Prostate gland (tissue), 2 donors: ENCODE results near the gene EFNA2. TPM values are rescaled to one million over a fixed set of nuclear protein-coding genes. Genes with fewer than 3 reads are reported as not detected.
A peak's percentile ranks its signal among the peaks of the same experiment; 100 is the strongest.

Experiments used
- DNase-seq: peaks from one replicate; pipeline ENCODE4 v3.0.0-alpha.2; 2019; ENCODE audit warnings: low spot score
- H3K27ac ChIP-seq, 2 donors: fragments of 200-600 bp; sonication (generic); 2 replicates each; pipeline ENCODE4 v1.5.1; 2017 to 2019
- H3K27me3 ChIP-seq: fragments of 200-600 bp; sonication (generic); replicated peaks from 2 replicates; pipeline ENCODE4 v1.5.1; 2019; ENCODE audit not compliant: insufficient read depth
- H3K36me3 ChIP-seq, 2 donors: fragments of 200-600 bp; sonication (generic); 1 replicate in 1 of 2; 2 replicates in 1 of 2; pipeline versions ENCODE4 v1.5.1 to v1.8.1; 2017 to 2019
- H3K4me1 ChIP-seq: fragments of 200-600 bp; sonication (generic); replicated peaks from 2 replicates; pipeline ENCODE4 v1.5.1; 2019
- H3K4me3 ChIP-seq, 2 donors: fragments of 200-600 bp; sonication (generic); 2 replicates each; pipeline ENCODE4 v1.5.1; 2017 to 2019
- H3K9me3 ChIP-seq: fragments of 200-600 bp; sonication (generic); 2 replicates; pipeline ENCODE4 v1.5.1; 2017
- POLR2A ChIP-seq: fragments of 450-650 bp; IDR thresholded peaks from one replicate; pipeline ENCODE4 v1.6.1; 2016; ENCODE audit warnings: antibody characterized with exemption, mild to moderate bottlenecking
- POLR2AphosphoS5 ChIP-seq: sonication (generic); formaldehyde crosslinking; IDR thresholded peaks from one replicate; pipeline ENCODE4 v1.6.1; 2017; ENCODE audit warnings: antibody characterized with exemption
- WGBS: methylation state at CpG from one replicate; pipeline ENCODE4 v1.1.5; 2018; 5-methylcytosine and 5-hydroxymethylcytosine counted together
- intact Hi-C: fragments of 100-400 bp; cut with DNase I; formaldehyde crosslinking; loops from one replicate; pipeline ENCODE4 v1.14.2; 2022
- total RNA-seq, 2 donors: library from RNA; depleted of rRNA; stranded (reverse); fragments of >200 nt; gene quantifications; one replicate each; pipeline ENCODE4 v1.1.0, GENCODE V29; 2016
- TF ChIP-seq, protein P1 (sequence below), 4 experiments: fragments of 200-600 bp in 2 of 4; fragments of 450-650 bp in 2 of 4; sonication (generic) in 2 of 4; IDR thresholded peaks; 1 replicate in 3 of 4; 2 replicates in 1 of 4; pipeline ENCODE4 v1.5.1; 2016 to 2019; ENCODE audit warnings: antibody characterized with exemption in 4 of 4, mild to moderate bottlenecking in 2 of 4, moderate library complexity in 2 of 4

The EFNA2 gene
- total RNA-seq, 2 donors from 2014 or later = not detected

GRCh38 chr19:1322198-1322981 is 36.7 kb downstream of the EFNA2 start:
- H3K4me3 ChIP-seq = no peak overlapping the region
- WGBS = 90% methylated on average over 16 of the region's 16 CpGs
- no peak for DNase-seq
- no peaks in the 10 kb centered on the region for H3K9me3 ChIP-seq
- intact Hi-C loops = no loop called here
- no peaks in the 10 kb centered on the region for H3K4me1 ChIP-seq
- TF ChIP-seq POLR2AphosphoS5 = no peak
- TF ChIP-seq, protein P1, sequence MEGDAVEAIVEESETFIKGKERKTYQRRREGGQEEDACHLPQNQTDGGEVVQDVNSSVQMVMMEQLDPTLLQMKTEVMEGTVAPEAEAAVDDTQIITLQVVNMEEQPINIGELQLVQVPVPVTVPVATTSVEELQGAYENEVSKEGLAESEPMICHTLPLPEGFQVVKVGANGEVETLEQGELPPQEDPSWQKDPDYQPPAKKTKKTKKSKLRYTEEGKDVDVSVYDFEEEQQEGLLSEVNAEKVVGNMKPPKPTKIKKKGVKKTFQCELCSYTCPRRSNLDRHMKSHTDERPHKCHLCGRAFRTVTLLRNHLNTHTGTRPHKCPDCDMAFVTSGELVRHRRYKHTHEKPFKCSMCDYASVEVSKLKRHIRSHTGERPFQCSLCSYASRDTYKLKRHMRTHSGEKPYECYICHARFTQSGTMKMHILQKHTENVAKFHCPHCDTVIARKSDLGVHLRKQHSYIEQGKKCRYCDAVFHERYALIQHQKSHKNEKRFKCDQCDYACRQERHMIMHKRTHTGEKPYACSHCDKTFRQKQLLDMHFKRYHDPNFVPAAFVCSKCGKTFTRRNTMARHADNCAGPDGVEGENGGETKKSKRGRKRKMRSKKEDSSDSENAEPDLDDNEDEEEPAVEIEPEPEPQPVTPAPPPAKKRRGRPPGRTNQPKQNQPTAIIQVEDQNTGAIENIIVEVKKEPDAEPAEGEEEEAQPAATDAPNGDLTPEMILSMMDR (IDR thresholded peaks at IDR 0.05) = no peak
- TF ChIP-seq POLR2A = no peak
- H3K36me3 ChIP-seq = no peaks in the 10 kb centered on the region
- H3K27me3 ChIP-seq = peaks cover 3% of the 10 kb centered on the region
- no peak overlapping the region for H3K27ac ChIP-seq

DNA sequence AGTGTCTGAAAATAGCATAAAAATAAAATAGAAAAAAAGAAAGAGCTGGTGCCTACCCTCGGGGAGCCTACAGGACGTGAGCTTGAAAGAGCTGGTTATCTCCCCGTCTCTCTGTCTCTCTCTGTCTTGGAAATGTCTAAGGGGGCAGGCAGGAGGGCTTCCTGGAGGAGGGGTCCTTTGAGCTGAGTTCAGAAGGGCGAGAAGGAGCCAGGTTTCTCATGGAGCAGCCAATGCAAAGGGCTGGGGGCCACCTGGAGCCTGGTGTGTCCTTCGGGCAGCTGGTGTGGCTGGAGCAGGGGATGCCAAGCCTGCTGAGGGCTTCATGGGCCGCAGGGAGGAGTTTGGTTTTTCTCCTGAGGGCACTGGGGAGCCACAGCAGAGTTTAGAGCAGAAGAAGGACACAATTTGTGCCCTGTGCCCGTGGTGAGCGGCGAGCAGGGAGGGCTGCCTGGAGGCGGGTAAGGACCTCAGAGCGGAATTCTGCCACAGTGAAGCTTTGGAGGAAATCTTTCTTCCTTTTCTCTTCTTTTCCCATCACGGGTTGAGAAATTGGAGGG is 38.7 kb downstream of the EFNA2 start:
- Histone ChIP-seq H3K27me3 (peaks cover 3% of the 10 kb centered on the region), H3K4me1 (no peaks in the 10 kb centered on the region), H3K36me3 (no peaks in the 10 kb centered on the region), H3K4me3 (no peak overlapping the region), H3K27ac (no peak overlapping the region), H3K9me3 (no peaks in the 10 kb centered on the region)
- intact Hi-C loops = no loop called here
- TF ChIP-seq, protein P1 (IDR thresholded peaks at IDR 0.05) = no peak
- no peak for TF ChIP-seq POLR2A
- TF ChIP-seq POLR2AphosphoS5 = no peak
- DNase-seq = no peak
- 88% methylated on average over 12 of the region's 12 CpGs for WGBS

DNA sequence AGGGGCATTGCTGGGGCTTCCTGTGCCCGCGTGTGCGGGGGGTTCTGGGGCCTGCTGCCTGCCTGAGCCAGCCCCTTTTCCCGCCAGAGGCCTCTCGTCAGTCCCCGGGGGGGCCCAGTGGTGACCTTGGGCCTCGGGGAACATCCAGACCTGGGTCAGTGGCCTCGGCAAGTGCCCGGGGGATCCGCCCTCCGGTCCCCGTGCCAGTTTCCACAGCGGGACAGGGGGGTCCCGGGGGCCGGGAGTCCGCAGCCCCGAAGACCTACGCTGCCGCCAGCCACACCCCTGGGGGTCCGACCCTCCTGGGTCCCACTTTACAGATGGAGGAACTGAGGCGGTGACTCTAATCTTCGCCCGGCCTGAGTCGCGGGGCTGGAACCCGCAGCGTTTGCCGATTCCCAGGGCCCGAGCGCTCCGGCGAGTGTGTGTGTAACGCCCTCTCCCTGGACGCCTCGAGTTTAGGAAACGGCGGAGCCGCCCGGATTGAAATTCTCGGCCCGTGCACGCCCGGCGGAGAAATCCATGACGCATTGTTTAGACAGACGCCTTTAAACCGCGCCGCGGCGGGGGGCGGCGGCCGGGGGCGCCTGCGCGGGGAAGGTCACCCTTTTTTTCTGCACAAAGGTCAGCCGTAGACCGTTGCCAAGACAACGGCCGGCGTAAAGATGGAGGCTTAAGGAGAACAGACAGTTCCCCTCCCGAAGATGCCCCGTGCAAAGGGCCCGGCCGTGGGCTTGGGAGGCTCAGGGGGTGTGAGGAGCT is 39.3 kb downstream of the EFNA2 start:
- TF ChIP-seq, protein P1 (IDR thresholded peaks at IDR 0.05) = no peak
- Histone ChIP-seq H3K36me3 (no peaks in the 10 kb centered on the region), H3K9me3 (no peaks in the 10 kb centered on the region), H3K4me3 (peak overlapping the region; percentile 9 to 22), H3K4me1 (no peaks in the 10 kb centered on the region), H3K27ac (no peak overlapping the region), H3K27me3 (peaks cover 3% of the 10 kb centered on the region)
- 2% methylated on average over 42 of the region's 66 CpGs for WGBS
- no peak for DNase-seq
- intact Hi-C loops = no loop called here

GRCh38 chr19:1325568-1326294 is 40.1 kb downstream of the EFNA2 start:
- H3K4me1 ChIP-seq = no peaks in the 10 kb centered on the region
- peak overlapping the region; percentile 9 to 22 for H3K4me3 ChIP-seq
- DNase-seq = no peak
- TF ChIP-seq, protein P1 (IDR thresholded peaks at IDR 0.05) = no peak
- TF ChIP-seq POLR2A (no peak), POLR2AphosphoS5 (no peak)
- no peaks in the 10 kb centered on the region for H3K36me3 ChIP-seq
- H3K9me3 ChIP-seq = no peaks in the 10 kb centered on the region
- H3K27ac ChIP-seq = no peak overlapping the region
- intact Hi-C loops = no loop called here
- 82% methylated on average over 27 of the region's 38 CpGs for WGBS
- H3K27me3 ChIP-seq = peaks cover 3% of the 10 kb centered on the region
